ENCODE measurements around the gene CD3E.

The CD3E gene

GRCh38 chr11:118264569-118265465 is 39.7 kb upstream of the CD3E start:
- TF ChIP-seq CTCF (IDR thresholded peaks at IDR 0.05; ENCODE audit: insufficient read depth, low read length, missing control alignments), result no peak
- no peak overlapping the region for H3K4me3 ChIP-seq (ENCODE audit: low read depth, low read length)
- ChIA-PET CTCF (no interaction called here), POLR2A (no interaction called here)
- DNase-seq (ENCODE audit: low read depth, low spot score), result no peak

GRCh38 chr11:118265954-118266353 is 38.6 kb upstream of the CD3E start:
- no peak for TF ChIP-seq CTCF (IDR thresholded peaks at IDR 0.05; ENCODE audit: insufficient read depth, low read length, missing control alignments)
- H3K4me3 ChIP-seq (ENCODE audit: low read depth, low read length), result no peak overlapping the region
- CTCF ChIA-PET, result no interaction called here
- no peak for DNase-seq (ENCODE audit: low read depth, low spot score)
- POLR2A ChIA-PET, result no interaction called here

- TF ChIP-seq CTCF (IDR thresholded peaks at IDR 0.05; ENCODE audit: insufficient read depth, low read length, missing control alignments), result no peak
- ChIA-PET POLR2A (no interaction called here), CTCF (no interaction called here)
- H3K4me3 ChIP-seq (ENCODE audit: low read depth, low read length), result no peak overlapping the region
- no peak for DNase-seq (ENCODE audit: low read depth, low spot score)
Observed at GRCh38 chr11:118267486-118267885, 37.0 kb upstream of the CD3E start.

GRCh38 chr11:118272001-118272400 is 32.5 kb upstream of the CD3E start:
- TF ChIP-seq CTCF (IDR thresholded peaks at IDR 0.05; ENCODE audit: insufficient read depth, low read length, missing control alignments), result no peak
- H3K4me3 ChIP-seq (ENCODE audit: low read depth, low read length), result no peak overlapping the region
- no peak for DNase-seq (ENCODE audit: low read depth, low spot score)
- ChIA-PET CTCF (no interaction called here), POLR2A (no interaction called here)

- H3K4me3 ChIP-seq (ENCODE audit: low read depth, low read length), result no peak overlapping the region
- ChIA-PET POLR2A (no interaction called here), CTCF (no interaction called here)
- DNase-seq (ENCODE audit: low read depth, low spot score), result no peak
- TF ChIP-seq CTCF (IDR thresholded peaks at IDR 0.05; ENCODE audit: insufficient read depth, low read length, missing control alignments), result no peak
Observed at GRCh38 chr11:118274186-118274585, 30.3 kb upstream of the CD3E start.

- no peak overlapping the region for H3K4me3 ChIP-seq (ENCODE audit: low read depth, low read length)
- ChIA-PET CTCF (no interaction called here), POLR2A (no interaction called here)
- no peak for TF ChIP-seq CTCF (IDR thresholded peaks at IDR 0.05; ENCODE audit: insufficient read depth, low read length, missing control alignments)
- no peak for DNase-seq (ENCODE audit: low read depth, low spot score)
Observed at GRCh38 chr11:118275176-118275575, 29.4 kb upstream of the CD3E start.

Measured in AG04449 (cell line).